Testis (tissue), 2 donors: Measurements from ENCODE around the gene MAP7D1.

Experiments used
- POLR2A ChIP-seq: fragments of 450-650 bp; IDR thresholded peaks from one replicate; pipeline ENCODE4 v1.6.1; 2017; ENCODE audit warnings: antibody characterized with exemption, mild to moderate bottlenecking, moderate library complexity
- TF ChIP-seq, protein P1 (sequence below), 3 experiments: fragments of 450-650 bp in 2 of 3; fragments of 200-600 bp in 1 of 3; sonication (generic) in 1 of 3; IDR thresholded peaks; one replicate each; pipeline ENCODE4 v1.5.1; 2016 to 2019; ENCODE audit warnings: antibody characterized with exemption in 3 of 3, mild to moderate bottlenecking in 2 of 3, moderate library complexity in 1 of 3

DNA sequence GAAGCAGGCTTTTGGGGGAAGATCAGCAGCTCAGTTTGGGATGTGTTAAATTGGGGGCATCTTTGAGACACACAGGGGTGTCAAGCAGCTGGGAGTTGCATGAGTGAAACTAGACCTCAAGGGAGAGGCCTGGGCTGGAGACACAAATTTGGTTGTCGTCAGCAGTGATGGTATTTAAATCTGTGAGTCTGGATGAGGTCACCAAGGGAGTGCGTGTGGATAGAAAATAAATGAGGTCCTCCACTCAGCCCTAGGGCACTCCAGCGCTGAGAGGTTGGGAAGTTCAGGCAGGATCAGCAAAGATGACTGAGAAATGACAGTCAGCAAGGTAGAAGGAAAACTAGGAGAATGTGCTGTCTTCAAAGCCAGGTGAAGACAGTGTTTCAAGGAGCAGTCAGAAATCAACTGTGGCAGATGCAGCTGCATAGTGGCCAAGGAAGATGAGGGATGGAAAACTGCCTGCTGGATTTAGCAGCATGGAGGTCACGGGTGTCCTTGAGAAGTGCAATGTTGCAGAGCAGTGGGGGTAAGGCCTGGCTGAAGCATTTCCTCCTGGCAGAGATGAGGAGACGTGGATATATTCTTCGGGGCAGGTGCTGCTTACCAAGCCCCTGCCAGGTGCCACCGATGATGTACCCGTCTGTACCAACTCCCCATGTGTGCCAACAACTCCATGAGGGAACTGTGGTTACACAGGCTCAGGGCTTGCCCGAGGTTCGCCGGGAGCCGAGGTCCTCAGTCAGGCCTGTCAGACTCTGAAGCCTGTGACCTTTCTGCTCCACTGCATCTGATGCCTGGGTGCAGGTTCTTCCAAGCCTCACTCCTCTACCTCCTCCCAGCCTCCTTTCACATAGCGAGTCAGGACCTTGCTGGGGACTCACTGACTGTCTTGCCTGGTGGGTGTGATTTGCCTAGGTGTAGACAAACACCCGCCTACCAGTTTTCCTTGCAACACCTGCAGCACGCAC, 11.3 kb downstream of the MAP7D1 start:
- TF ChIP-seq, protein P1, sequence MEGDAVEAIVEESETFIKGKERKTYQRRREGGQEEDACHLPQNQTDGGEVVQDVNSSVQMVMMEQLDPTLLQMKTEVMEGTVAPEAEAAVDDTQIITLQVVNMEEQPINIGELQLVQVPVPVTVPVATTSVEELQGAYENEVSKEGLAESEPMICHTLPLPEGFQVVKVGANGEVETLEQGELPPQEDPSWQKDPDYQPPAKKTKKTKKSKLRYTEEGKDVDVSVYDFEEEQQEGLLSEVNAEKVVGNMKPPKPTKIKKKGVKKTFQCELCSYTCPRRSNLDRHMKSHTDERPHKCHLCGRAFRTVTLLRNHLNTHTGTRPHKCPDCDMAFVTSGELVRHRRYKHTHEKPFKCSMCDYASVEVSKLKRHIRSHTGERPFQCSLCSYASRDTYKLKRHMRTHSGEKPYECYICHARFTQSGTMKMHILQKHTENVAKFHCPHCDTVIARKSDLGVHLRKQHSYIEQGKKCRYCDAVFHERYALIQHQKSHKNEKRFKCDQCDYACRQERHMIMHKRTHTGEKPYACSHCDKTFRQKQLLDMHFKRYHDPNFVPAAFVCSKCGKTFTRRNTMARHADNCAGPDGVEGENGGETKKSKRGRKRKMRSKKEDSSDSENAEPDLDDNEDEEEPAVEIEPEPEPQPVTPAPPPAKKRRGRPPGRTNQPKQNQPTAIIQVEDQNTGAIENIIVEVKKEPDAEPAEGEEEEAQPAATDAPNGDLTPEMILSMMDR (IDR thresholded peaks at IDR 0.05), result no peak
- no peak for TF ChIP-seq POLR2A
